Fibroblast of villous mesenchyme (primary cell): Measurements from ENCODE around the gene GALNT16. TPM values are rescaled to one million over a fixed set of nuclear protein-coding genes. Genes with fewer than 3 reads are reported as not detected.

Experiments
- DNase-seq: peaks from one replicate; pipeline ENCODE4 v3.0.0-alpha.2; 2010; ENCODE audit warnings: low read depth
- H3K4me3 ChIP-seq: 2 replicates; pipeline ENCODE4 v1.5.1; 2011; ENCODE audit warnings: low read depth, mild to moderate bottlenecking, low read length
- total RNA-seq: library from RNA; depleted of rRNA; stranded (reverse); fragments of >200 nt; gene quantifications from 2 replicates; pipeline ENCODE4 v1.2.3, GENCODE V29; 2012
- TF ChIP-seq, protein P1 (sequence below): IDR thresholded peaks from 2 replicates; pipeline ENCODE4 v1.5.1; 2012; ENCODE audit warnings: low read depth, mild to moderate bottlenecking, low read length; ENCODE audit not compliant: insufficient read depth

GALNT16 gene
- total RNA-seq, 1 donor = under 0.01 TPM

DNA sequence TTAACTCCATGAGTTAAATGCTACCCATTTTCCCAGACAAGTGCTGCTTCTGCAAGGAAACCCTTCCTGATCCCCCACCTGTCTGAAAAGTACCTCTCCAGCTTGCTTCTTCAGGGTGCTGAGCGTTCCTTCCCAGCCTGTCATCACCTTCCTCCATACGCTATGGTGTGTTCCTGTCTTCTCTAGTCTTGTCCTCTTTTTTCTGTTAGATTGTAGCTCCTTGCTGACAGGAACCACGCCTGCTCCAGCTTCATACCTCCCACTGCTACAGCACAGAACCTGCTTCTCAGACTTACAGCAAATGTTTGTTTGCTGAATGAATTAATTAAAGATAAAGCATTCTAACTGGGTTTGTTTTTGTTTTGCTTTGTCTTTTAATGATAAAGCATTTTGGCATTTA, 99.0 kb downstream of the GALNT16 start:
- TF ChIP-seq, protein P1, sequence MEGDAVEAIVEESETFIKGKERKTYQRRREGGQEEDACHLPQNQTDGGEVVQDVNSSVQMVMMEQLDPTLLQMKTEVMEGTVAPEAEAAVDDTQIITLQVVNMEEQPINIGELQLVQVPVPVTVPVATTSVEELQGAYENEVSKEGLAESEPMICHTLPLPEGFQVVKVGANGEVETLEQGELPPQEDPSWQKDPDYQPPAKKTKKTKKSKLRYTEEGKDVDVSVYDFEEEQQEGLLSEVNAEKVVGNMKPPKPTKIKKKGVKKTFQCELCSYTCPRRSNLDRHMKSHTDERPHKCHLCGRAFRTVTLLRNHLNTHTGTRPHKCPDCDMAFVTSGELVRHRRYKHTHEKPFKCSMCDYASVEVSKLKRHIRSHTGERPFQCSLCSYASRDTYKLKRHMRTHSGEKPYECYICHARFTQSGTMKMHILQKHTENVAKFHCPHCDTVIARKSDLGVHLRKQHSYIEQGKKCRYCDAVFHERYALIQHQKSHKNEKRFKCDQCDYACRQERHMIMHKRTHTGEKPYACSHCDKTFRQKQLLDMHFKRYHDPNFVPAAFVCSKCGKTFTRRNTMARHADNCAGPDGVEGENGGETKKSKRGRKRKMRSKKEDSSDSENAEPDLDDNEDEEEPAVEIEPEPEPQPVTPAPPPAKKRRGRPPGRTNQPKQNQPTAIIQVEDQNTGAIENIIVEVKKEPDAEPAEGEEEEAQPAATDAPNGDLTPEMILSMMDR = no peak
- DNase-seq = no peak
- no peak overlapping the region for H3K4me3 ChIP-seq

DNA sequence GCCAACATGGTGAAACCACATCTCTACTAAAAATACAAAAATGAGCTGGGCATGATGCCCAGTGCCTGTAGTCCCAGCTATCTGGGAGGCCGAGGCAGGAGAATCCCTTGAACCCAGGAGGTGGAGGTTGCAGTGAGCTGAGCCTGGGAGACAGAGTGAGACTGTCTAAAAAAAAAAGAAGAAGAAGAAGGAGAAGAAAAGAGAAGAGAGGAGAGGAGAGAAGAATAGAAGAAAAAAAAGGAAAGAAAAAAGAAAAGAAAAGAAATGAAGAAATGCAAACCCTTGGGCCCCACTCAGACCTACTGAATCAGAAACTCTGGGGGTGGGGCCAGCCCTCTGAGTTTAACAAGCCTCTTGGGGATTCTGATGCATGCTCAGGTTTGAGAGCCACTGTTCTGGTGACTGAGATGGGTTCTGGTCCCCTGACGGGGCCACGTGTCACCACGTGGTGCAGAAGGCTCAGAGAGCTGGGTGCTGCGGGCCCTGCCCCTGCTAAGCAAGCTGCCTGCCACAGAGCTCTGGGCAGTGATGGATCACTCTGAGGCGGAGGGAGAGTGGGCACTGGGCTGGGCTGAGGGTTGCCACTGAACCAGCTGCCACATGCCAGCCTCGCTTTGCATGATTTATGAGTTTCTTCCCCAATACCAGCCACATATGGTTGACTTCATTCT, 100.6 kb downstream of the GALNT16 start:
- DNase-seq = no peak
- TF ChIP-seq, protein P1 = no peak
- no peak overlapping the region for H3K4me3 ChIP-seq

DNA sequence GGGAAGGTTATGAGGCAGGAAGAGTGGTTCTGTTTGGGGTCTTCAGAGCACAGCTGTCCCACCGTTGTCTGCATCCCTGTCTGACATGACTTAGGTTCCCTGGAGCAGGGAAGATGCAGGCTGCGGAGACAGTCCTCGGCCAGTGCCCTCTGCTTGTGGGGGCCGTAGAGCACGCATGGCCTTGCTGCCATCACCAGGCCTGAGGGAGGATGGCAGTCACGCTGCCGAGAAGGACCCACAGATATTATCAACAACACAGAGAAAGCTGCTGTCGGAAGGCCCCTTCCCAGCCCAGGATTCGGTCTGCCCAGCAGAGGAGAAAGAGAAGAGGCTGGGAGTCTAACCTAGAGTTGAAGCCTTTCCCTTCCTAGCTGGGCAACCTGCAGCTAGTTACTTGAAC, 103.1 kb downstream of the GALNT16 start:
- TF ChIP-seq, protein P1 = peak; percentile 37
- DNase-seq = peak; percentile 14
- H3K4me3 ChIP-seq = no peak overlapping the region

DNA sequence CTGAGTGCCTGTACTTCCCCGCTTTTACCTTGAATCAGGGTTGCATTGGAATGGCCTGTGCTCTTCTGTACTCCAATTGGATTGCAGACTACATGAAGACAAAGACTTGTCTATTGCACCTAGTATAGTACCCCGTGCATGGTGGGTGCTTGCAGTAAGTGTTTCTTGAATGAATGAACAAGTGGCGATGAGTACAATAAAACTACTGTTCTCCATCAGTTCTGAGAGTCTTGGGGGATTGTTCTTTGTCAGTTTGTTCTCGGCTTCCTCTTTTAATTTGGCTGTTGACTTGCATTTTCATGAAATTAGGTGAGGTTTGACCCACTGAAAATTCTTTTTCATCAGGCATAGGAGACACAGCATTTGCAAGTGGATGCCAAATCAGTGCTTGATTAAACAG, 104.0 kb downstream of the GALNT16 start:
- H3K4me3 ChIP-seq = no peak overlapping the region
- DNase-seq = no peak
- TF ChIP-seq, protein P1 = no peak

DNA sequence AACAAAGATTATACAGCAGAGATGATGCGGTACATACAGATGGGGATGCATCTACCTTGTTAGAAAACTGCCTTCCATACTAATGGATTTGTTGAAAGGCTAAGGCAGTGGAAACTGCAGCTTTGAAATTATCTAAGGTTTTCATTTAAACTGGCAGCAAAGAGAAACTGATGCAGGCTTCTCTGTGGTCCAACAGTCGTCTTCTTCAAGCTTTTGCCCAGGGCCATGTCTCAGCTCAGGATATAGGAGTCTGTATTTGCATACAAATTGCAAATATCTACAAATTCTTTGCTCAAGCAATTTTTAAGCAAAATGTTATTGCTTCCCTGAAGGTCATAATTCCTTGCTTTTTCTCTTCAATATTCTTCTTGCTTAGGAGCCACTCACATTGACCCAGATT, 104.4 kb downstream of the GALNT16 start:
- TF ChIP-seq, protein P1 = no peak
- H3K4me3 ChIP-seq = no peak overlapping the region

DNA sequence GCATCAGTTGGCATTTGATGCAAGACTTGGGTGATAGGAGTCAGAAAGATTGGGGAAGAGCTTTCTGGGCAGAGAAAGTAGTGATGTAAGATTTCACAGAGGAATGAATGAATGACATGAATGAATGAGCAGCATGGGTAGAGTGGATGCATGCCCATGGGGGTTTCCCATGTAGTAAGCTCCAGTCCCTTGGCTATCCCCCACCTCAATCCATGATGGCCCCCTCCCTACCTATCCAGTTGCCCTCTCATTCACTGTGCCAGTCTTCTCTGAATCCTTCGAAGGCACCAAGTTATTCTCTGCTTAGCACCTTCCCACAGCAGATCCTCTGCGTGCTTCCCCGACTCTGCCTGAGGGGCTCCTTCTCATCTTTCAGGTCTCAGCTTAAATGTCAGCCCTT, 106.1 kb downstream of the GALNT16 start:
- no peak overlapping the region for H3K4me3 ChIP-seq
- TF ChIP-seq, protein P1 = no peak
- DNase-seq = no peak

More for the DNA sequence above, 104.4 kb downstream of the GALNT16 start:
- no peak for DNase-seq

DNA sequence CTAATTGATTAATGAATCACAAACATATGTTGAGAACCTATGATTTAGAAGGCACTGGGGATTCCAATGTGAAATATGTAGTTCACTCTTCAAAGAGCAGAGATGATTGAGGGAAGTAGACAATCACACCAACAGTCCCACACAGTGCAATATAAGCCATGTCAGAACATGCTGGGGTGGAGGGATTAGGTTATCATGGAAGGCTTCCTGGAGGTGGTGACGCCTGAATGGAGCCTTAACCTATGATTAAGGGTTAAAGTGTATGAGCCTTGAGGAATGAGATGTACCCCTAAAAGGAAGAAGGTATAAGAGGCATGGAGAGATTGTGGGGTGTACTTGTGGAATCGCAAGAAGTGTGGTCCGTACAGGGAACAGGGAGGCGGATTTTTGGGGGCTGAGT, 106.8 kb downstream of the GALNT16 start:
- DNase-seq = no peak
- H3K4me3 ChIP-seq = no peak overlapping the region
- TF ChIP-seq, protein P1 = no peak
